GM12892 (cell line): Measurements from ENCODE around the gene MAPK8IP1.

Experiments
- POLR2A ChIP-seq: IDR thresholded peaks from 2 replicates; pipeline ENCODE4 v1.6.1; 2011; ENCODE audit warnings: low read depth, low read length, control low read depth
- POLR2AphosphoS5 ChIP-seq: IDR thresholded peaks from 2 replicates; pipeline ENCODE4 v1.6.1; 2011; ENCODE audit warnings: low read depth, low read length, control low read depth
- TAF1 ChIP-seq: IDR thresholded peaks from 2 replicates; pipeline ENCODE4 v1.6.1; 2011; ENCODE audit warnings: low read depth, mild to moderate bottlenecking, control low read depth, low read length, borderline replicate concordance

- TF ChIP-seq POLR2A (no peak), POLR2AphosphoS5 (no peak), TAF1 (no peak)
Measured at GRCh38 chr11:45936511-45937054, 51.1 kb downstream of the MAPK8IP1 start.
